Measurements from ENCODE around the gene RBMS3.

GRCh38 chr3:29502771-29503170, 221.9 kb downstream of the RBMS3 start:
- no peak for TF ChIP-seq CTCF (IDR thresholded peaks at IDR 0.05)
- TF ChIP-seq POLR2A (IDR thresholded peaks at IDR 0.05), result no peak
